Transverse colon (tissue), 4 donors: Measurements from ENCODE around the gene MKI67. TPM values are rescaled to one million over a fixed set of nuclear protein-coding genes. Genes with fewer than 3 reads are reported as not detected.
"Not testable (repeated sequence)": the region's sequence is repeated elsewhere in the genome, so short reads cannot be mapped to it uniquely, and the experiment has no call there.

Source experiments
- DNase-seq: peaks from one replicate; pipeline ENCODE4 v3.0.0-alpha.2; 2019
- H3K27ac ChIP-seq, 4 donors: fragments of 200-600 bp; sonication (generic); 2 replicates each; pipeline ENCODE4 v1.5.1; 2016 to 2018; ENCODE audit warnings: inconsistent platforms in 4 of 4
- H3K27me3 ChIP-seq: fragments of 200-600 bp; sonication (generic); 2 replicates; pipeline ENCODE4 v1.5.1; 2017; ENCODE audit warnings: inconsistent platforms
- H3K36me3 ChIP-seq, 4 donors: fragments of 200-600 bp; sonication (generic); 2 replicates each; pipeline ENCODE4 v1.5.1; 2017 to 2019; ENCODE audit warnings: inconsistent platforms in 4 of 4
- H3K4me1 ChIP-seq, 4 donors: fragments of 200-600 bp; sonication (generic); 2 replicates each; pipeline ENCODE4 v1.5.1; 2017 to 2020; ENCODE audit warnings: inconsistent platforms in 4 of 4
- H3K4me3 ChIP-seq, 4 donors: fragments of 200-600 bp; sonication (generic); 1 replicate in 1 of 4; 2 replicates in 3 of 4; pipeline versions ENCODE4 v1.5.1 to v1.6.1; 2017 to 2019; ENCODE audit warnings: inconsistent platforms in 4 of 4
- H3K9me3 ChIP-seq, 2 donors: fragments of 200-600 bp; sonication (generic); 2 replicates each; pipeline ENCODE4 v1.5.1; 2017 to 2019; ENCODE audit warnings: inconsistent platforms in 2 of 2
- EP300 ChIP-seq: sonication (generic); formaldehyde crosslinking; IDR thresholded peaks from one replicate; pipeline ENCODE4 v1.6.1; 2017; ENCODE audit warnings: antibody characterized with exemption, low read depth
- POLR2A ChIP-seq: fragments of 450-650 bp; IDR thresholded peaks from one replicate; pipeline ENCODE4 v1.6.1; 2016; ENCODE audit warnings: antibody characterized with exemption, mild to moderate bottlenecking, moderate library complexity
- POLR2AphosphoS5 ChIP-seq, 3 donors: sonication (generic); formaldehyde crosslinking; IDR thresholded peaks; one replicate each; pipeline ENCODE4 v1.6.1; 2016; ENCODE audit warnings: antibody characterized with exemption in 3 of 3
- WGBS, 2 donors: methylation state at CpG; one replicate each; pipeline ENCODE4 v1.1.5; 2018; ENCODE audit warnings: low coverage in 1 of 2; 5-methylcytosine and 5-hydroxymethylcytosine counted together
- in situ Hi-C, 4 donors: fragments of 200-750 bp; cut with MboI; loops; one replicate each; pipeline versions ENCODE4 v1.15.0 to v1.15.1; 2017; ENCODE audit warnings: low sequenced_read_pairs in 3 of 4, low pct_ligation_motif_present in 1 of 4, low pct_unique_long_range_greater_than_20kb in 1 of 4
- intact Hi-C: fragments of 100-400 bp; cut with DNase I; formaldehyde crosslinking; loops from one replicate; pipeline ENCODE4 v1.15.1; 2023; ENCODE audit warnings: low total_unique reads
- total RNA-seq, 4 donors: library from RNA; depleted of rRNA; stranded (reverse); fragments of >200 nt; gene quantifications; one replicate each; pipeline ENCODE4 v1.1.0, GENCODE V29; 2016
- TF ChIP-seq, protein P1 (sequence below), 5 experiments: fragments of 200-600 bp in 3 of 5; fragments of 450-650 bp in 2 of 5; sonication (generic) in 3 of 5; IDR thresholded peaks; 1 replicate in 2 of 5; 2 replicates in 3 of 5; pipeline ENCODE4 v1.5.1; 2016 to 2017; ENCODE audit warnings: antibody characterized with exemption in 5 of 5, inconsistent platforms in 3 of 5, mild to moderate bottlenecking in 2 of 5, moderate library complexity in 1 of 5

Gene MKI67
- total RNA-seq, 4 donors from 2014 or later: 4.5 to 40.8 (median 8.4) TPM

- Histone ChIP-seq H3K9me3 (no peaks in the 10 kb centered on the region), H3K4me3 (no peak overlapping the region), H3K36me3 (no peaks in the 10 kb centered on the region), H3K27me3 (peaks cover 21% of the 10 kb centered on the region), H3K4me1 (peaks cover 0 to 10% (median 7%) of the 10 kb centered on the region in 4 donors), H3K27ac (no peak overlapping the region)
- TF ChIP-seq EP300 (no peak), POLR2A (no peak), POLR2AphosphoS5 (IDR thresholded peaks at IDR 0.05) (no peak)
- TF ChIP-seq, protein P1, sequence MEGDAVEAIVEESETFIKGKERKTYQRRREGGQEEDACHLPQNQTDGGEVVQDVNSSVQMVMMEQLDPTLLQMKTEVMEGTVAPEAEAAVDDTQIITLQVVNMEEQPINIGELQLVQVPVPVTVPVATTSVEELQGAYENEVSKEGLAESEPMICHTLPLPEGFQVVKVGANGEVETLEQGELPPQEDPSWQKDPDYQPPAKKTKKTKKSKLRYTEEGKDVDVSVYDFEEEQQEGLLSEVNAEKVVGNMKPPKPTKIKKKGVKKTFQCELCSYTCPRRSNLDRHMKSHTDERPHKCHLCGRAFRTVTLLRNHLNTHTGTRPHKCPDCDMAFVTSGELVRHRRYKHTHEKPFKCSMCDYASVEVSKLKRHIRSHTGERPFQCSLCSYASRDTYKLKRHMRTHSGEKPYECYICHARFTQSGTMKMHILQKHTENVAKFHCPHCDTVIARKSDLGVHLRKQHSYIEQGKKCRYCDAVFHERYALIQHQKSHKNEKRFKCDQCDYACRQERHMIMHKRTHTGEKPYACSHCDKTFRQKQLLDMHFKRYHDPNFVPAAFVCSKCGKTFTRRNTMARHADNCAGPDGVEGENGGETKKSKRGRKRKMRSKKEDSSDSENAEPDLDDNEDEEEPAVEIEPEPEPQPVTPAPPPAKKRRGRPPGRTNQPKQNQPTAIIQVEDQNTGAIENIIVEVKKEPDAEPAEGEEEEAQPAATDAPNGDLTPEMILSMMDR (IDR thresholded peaks at IDR 0.05): no peak
- no peak for DNase-seq
- WGBS, 2 donors: 62 to 93% methylated on average over 3 to 4 of the region's 4 CpGs
- intact Hi-C loops (no loop called here), in situ Hi-C loops (loop anchor here in 2 of 4 donors (10.0 kb wide), 2 partner anchors 62 to 72 kb away; no protein-coding TSS in a partner anchor)
Measured at GRCh38 chr10:128147064-128147463, 20.8 kb upstream of the MKI67 start.

DNA sequence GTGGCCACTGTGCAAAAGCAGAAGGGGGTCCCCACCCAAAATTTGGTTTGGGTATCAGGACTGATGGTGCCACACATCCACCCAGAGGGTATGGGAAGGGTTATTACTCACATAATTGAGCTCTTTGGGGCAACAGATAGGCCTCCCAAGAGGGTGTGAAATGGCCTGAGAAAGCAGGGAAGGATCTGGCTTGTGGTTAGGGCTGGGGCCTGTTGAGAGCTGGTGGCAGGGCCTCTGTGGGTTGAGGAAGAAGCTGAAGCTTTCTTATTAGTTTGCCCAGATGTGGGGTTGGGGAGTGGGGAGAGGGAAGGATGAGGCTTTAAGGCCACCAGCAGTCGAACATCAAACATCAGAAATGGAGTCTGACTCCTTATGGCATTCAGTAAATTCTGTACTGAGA lies 18.3 kb upstream of the MKI67 start:
- Histone ChIP-seq H3K36me3 (no peaks in the 10 kb centered on the region), H3K4me1 (peaks cover 0 to 3% (median 1%) of the 10 kb centered on the region in 4 donors), H3K4me3 (no peak overlapping the region), H3K9me3 (no peaks in the 10 kb centered on the region), H3K27ac (no peak overlapping the region), H3K27me3 (peaks cover 11% of the 10 kb centered on the region)
- no peak for DNase-seq
- WGBS, 2 donors: 60 to 76% methylated on average over 1 of the region's 1 CpG
- intact Hi-C loops: no loop called here
- TF ChIP-seq POLR2AphosphoS5 (IDR thresholded peaks at IDR 0.05) (no peak), POLR2A (no peak), EP300 (no peak)
- TF ChIP-seq, protein P1 (IDR thresholded peaks at IDR 0.05): no peak
- in situ Hi-C loops: loop anchor here in 2 of 4 donors (10.0 kb wide), 2 partner anchors 60 to 70 kb away; no protein-coding TSS in a partner anchor

GRCh38 chr10:128143531-128143930 lies 17.3 kb upstream of the MKI67 start:
- Histone ChIP-seq H3K36me3 (no peaks in the 10 kb centered on the region), H3K27me3 (peaks cover under 1% of the 10 kb centered on the region), H3K4me1 (no peaks in the 10 kb centered on the region), H3K9me3 (no peaks in the 10 kb centered on the region), H3K27ac (no peak overlapping the region), H3K4me3 (no peak overlapping the region)
- intact Hi-C loops: no loop called here
- TF ChIP-seq POLR2AphosphoS5 (IDR thresholded peaks at IDR 0.05) (no peak), EP300 (no peak), POLR2A (no peak)
- TF ChIP-seq, protein P1 (IDR thresholded peaks at IDR 0.05): no peak
- DNase-seq: no peak
- in situ Hi-C loops: loop anchor here in 2 of 4 donors (10.0 kb wide), 2 partner anchors 59 to 69 kb away; no protein-coding TSS in a partner anchor
- WGBS, 2 donors: 93% methylated on average over 2 of the region's 2 CpGs

DNA sequence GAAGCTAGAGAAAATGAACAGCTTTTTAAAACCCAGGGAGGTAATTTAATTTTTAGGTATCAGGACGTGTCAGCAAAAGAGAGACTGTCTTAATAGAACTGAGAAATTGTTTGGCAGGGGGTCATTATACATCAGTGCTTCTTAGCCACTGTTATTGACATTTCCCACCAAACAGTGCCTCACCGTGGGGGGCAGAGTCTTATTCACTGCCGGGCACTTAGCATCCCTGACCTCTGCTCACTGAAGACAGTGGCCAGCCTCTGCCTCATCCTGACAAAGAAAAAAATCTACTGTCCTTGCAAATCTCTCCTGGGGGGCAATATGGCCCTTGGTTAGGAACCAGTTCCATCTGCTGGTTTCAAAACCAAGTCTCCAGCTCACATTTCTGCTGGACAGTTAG lies 14.2 kb upstream of the MKI67 start:
- no peak overlapping the region for H3K27ac ChIP-seq
- no peaks in the 10 kb centered on the region for H3K4me1 ChIP-seq
- no peaks in the 10 kb centered on the region for H3K9me3 ChIP-seq
- no peak overlapping the region for H3K4me3 ChIP-seq
- TF ChIP-seq POLR2AphosphoS5 (IDR thresholded peaks at IDR 0.05): no peak
- TF ChIP-seq EP300: no peak
- TF ChIP-seq, protein P1 (IDR thresholded peaks at IDR 0.05): no peak
- no peak for TF ChIP-seq POLR2A
- intact Hi-C loops (no loop called here), in situ Hi-C loops (loop anchor here in 2 of 4 donors (10.0 kb wide), 2 partner anchors 56 to 66 kb away; no protein-coding TSS in a partner anchor)
- no peaks in the 10 kb centered on the region for H3K36me3 ChIP-seq
- no peaks in the 10 kb centered on the region for H3K27me3 ChIP-seq
- DNase-seq: no peak
- WGBS, 2 donors: 55 to 78% methylated on average over 1 to 3 of the region's 3 CpGs

DNA sequence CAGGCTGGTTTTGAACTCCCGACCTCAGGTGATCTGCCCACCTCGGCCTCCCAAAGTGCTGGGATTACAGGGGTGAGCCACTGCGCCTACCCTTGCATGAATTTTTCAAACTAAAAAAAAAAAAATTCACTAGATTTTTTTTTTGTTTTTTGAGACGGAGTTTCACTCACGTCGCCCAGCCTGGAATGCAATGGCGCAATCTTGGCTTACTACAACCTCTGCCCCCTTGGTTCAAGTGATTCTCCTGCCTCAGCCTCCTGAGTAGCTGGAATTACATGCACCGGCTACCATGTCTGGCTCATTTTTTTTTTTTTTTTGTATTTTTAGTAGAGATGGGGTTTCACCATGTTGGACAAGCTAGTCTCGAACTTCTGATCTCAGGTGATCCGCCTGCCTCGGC lies 12.2 kb upstream of the MKI67 start:
- H3K9me3 ChIP-seq, DNase-seq, H3K27me3 ChIP-seq, intact Hi-C loops, H3K4me1 ChIP-seq, H3K36me3 ChIP-seq, H3K4me3 ChIP-seq, H3K27ac ChIP-seq: not testable (repeated sequence)
- in situ Hi-C loops: loop anchor here in 1 of 4 donors (5.0 kb wide), 1 partner anchor 41 kb away; no protein-coding TSS in a partner anchor
- 87% methylated on average over 11 of the region's 11 CpGs; no CpG with 5 or more reads in 1 of the 2 donors for WGBS, 2 donors
